Gastrocnemius medialis (tissue), 4 donors: ENCODE measurements around the gene LFNG.

Experiments used
- POLR2A ChIP-seq, 2 donors: fragments of 450-650 bp; IDR thresholded peaks; one replicate each; pipeline ENCODE4 v1.6.1; 2017; ENCODE audit warnings: antibody characterized with exemption in 2 of 2, mild to moderate bottlenecking in 2 of 2, moderate library complexity in 2 of 2
- TF ChIP-seq, protein P1 (sequence below), 5 experiments: fragments of 450-650 bp in 3 of 5; fragments of 200-600 bp in 2 of 5; sonication (generic) in 2 of 5; IDR thresholded peaks in 4 of 5; conservative IDR thresholded peaks in 1 of 5; 1 replicate in 4 of 5; 2 replicates in 1 of 5; pipeline ENCODE4 v1.5.1; 2016 to 2019; ENCODE audit warnings: antibody characterized with exemption in 5 of 5, mild to moderate bottlenecking in 3 of 5, moderate library complexity in 3 of 5

DNA sequence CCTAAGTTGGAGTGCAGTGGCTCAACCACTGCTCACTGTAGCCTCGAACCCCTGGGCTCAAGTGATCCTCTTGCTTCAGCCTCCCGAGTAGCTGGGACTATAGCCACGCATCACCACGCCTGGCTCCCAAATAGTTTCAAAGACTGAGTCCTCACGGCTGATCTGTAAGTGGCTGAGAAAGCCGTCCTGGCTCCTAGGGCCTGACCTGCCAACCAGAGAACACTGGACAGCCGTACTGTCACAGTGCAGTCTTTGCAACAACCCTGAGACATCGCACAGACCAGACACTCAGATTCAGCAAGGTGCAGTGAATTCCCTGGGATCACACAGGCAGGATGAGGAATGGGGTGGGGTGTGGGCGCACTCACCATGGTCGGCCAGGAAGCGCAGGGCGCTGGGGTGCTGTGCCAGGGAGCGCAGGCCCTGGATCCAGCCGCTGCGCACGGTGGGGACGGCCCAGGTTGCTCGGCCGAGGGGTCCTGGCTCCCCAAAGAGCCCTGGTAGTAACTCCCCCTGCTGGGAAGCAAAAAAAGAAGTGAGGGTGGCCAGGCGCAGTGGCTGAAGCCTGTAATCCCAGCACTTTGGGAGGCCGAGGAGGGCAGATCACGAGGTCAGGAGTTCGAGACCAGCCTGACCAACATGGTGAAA, 25.1 kb downstream of the LFNG start:
- TF ChIP-seq POLR2A (IDR thresholded peaks at IDR 0.05), result no peak
- TF ChIP-seq, protein P1, sequence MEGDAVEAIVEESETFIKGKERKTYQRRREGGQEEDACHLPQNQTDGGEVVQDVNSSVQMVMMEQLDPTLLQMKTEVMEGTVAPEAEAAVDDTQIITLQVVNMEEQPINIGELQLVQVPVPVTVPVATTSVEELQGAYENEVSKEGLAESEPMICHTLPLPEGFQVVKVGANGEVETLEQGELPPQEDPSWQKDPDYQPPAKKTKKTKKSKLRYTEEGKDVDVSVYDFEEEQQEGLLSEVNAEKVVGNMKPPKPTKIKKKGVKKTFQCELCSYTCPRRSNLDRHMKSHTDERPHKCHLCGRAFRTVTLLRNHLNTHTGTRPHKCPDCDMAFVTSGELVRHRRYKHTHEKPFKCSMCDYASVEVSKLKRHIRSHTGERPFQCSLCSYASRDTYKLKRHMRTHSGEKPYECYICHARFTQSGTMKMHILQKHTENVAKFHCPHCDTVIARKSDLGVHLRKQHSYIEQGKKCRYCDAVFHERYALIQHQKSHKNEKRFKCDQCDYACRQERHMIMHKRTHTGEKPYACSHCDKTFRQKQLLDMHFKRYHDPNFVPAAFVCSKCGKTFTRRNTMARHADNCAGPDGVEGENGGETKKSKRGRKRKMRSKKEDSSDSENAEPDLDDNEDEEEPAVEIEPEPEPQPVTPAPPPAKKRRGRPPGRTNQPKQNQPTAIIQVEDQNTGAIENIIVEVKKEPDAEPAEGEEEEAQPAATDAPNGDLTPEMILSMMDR (IDR thresholded peaks at IDR 0.05 in 4 of 5, conservative IDR thresholded peaks at IDR 0.05 in 1 of 5), result no peak
